Stimulated activated CD8-positive, alpha-beta memory T cell treated with anti-CD3 and anti-CD28 coated beads, Interleukin-4, amount 100 ng/mL, for 1 hour (primary cell): Measurements from ENCODE around the gene NECTIN2.
A peak's percentile ranks its signal among the peaks of the same experiment; 100 is the strongest.
"Not testable (repeated sequence)": the region's sequence is repeated elsewhere in the genome, so short reads cannot be mapped to it uniquely, and the experiment has no call there.

Experiments
- DNase-seq, 2 donors: peaks; one replicate each; pipeline ENCODE4 v3.0.0-alpha.2; 2020; ENCODE audit warnings: low read depth in 2 of 2, low spot score in 1 of 2

Gene NECTIN2

DNA sequence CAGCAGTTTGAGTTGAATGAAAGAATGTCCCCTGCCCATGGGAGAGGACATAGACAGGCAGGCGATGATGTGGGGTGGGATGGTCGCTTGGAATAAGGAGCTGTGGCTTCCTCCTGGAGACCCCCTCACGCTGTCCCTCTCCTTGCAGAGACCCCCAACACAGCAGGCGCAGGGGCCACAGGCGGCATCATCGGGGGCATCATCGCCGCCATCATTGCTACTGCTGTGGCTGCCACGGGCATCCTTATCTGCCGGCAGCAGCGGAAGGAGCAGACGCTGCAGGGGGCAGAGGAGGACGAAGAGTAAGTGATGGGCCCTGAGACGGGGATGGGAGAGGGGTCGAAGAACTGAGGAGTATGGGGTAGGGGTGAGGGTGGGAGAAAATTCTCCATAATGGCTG, 36.0 kb downstream of the NECTIN2 start:
- DNase-seq: no peak

DNA sequence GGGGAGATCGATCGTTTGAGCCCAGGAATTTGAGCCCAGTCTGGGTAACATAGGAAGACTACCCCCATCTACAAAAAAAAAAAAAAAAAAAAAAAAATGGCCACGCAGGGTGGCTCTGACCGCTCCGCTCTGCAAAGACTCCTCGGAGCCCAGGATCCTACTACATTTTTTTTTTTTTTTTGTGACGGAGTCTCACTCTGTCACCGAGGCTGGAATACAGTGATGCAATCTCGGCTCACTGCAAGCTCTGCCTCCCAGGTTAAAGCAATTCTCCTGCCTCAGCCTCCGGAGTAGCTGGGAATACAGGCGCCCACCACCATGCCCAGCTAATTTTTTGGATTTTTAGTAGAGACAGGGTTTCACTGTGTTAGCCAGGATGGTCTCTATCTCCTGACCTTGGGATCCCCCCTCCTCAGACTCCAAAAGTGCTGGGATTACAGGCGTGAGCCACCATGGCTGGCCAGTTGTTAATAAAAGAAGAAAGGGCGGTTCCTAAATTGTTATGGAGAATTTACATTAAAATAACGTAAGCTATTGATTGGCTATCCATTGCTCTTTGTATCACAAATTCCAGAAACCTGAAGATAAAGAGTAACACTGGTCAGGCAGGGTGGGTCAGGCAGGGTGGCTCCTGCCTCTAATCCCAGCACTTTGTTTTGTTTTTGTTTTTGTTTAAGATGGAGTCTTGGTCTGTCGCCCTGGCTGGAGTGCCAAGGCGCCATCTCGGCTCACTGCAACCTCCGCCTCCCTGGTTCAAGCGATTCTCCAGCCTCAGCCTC, 36.7 kb downstream of the NECTIN2 start:
- not testable (repeated sequence) for DNase-seq

DNA sequence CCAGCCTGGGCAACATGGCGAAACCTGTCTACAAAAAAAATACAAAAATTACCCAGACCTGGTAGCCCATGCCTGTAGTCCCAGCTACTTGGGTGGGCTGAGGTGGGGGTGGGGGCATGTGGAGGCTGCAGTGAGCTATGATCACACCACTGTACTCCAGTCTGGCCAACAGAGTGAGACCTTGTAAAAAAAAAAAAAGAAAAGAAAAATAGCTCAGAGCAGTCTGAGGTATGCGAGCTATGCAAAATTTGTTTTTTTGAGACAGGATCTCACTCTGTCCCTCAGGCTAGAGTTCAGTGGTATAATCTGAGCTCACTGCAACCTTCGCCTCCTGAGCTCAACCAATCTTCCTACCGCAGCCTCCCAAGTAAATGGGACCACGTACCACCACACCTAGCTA, 37.8 kb downstream of the NECTIN2 start:
- no peak for DNase-seq

DNA sequence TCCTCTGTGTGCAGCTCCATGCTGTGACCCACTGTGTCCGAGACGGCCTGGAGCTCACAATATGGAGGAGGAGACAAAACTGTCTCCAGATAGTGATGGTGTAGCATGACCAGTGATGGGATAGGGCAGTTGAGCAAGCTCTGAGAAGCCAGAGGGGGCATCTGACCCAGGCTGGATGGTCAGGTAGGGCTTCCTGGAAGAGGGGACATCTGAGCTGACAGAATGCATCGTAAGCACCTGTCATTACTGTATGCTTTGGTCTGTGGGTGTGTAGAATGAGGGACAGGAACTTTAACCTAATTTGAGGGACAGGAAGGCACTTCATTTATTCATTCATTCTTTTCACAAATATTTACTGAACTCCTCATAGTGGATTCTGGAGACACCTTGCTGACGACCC, 38.5 kb downstream of the NECTIN2 start:
- no peak for DNase-seq

DNA sequence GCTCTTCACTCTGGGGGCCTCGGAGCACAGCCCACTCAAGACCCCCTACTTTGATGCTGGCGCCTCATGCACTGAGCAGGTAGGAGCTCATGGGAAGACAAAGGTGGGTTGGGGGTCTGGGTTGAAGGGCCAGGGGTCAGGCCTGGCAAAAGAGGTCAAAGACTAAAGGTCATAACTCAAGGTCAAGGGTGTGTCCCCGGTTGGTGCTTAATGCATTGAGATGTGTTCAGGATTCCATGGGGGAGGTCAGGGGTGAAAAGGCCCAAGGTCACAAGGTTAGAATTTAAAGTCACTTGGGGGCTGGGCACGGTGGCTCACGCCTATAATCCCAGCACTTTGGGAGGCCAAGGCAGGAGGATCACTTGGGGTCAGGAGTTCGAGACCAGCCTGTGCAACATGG, 40.0 kb downstream of the NECTIN2 start:
- no peak for DNase-seq

DNA sequence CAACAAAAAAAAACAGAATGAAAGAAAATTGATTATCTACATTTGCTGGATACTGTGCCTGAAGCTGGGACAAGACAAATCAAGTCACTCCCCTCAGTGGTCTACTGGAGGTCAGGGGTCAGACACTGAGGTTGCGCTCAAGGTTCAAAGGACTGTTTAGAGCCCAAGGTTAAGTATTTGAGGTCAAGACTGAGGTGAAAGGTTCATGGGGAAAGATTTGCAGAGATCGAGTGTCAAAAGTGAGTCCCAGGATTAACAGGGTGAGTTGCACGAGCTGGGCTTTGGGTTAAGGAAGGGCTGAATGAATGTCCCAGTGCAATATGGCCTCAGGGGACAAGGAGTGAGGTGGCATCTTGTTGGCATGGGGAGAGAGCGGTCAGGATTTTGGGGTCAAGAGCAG, 41.6 kb downstream of the NECTIN2 start:
- DNase-seq: no peak

DNA sequence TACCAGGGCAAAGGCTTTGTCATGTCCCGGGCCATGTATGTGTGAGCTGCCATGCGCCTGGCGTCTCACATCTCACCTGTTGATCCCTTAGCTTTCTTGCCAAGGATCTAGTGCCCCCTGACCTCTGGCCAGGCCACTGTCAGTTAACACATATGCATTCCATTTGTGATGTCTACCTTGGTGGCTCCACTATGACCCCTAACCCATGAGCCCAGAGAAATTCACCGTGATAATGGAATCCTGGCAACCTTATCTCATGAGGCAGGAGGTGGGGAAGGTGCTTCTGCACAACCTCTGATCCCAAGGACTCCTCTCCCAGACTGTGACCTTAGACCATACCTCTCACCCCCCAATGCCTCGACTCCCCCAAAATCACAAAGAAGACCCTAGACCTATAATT, 42.2 kb downstream of the NECTIN2 start:
- DNase-seq: not testable (repeated sequence)

DNA sequence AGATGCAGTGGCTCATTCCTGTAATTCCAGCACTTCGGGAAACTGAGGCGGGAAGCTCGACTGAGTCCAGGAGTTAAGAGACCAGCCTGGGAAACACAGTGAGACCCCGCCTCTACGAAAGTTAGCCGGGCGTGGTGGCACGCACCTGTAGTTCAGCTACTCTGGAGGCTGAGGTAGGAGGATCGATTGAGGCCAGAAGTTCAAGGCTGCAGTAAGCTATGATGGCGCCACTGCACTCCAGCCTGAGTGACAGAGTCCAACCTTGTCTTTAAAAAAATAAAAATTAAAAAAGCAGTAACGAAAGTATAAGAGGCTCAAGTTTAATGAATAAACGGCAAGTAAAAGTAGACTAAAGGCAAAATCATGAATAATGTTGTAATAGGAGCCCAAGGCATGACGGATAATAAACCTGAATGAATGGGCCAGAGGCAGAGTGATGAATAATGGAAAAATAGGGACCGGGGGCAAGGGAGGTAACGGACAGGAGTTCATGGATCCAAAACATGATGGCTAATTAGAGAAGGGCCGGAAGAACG, 43.8 kb downstream of the NECTIN2 start:
- no peak for DNase-seq

DNA sequence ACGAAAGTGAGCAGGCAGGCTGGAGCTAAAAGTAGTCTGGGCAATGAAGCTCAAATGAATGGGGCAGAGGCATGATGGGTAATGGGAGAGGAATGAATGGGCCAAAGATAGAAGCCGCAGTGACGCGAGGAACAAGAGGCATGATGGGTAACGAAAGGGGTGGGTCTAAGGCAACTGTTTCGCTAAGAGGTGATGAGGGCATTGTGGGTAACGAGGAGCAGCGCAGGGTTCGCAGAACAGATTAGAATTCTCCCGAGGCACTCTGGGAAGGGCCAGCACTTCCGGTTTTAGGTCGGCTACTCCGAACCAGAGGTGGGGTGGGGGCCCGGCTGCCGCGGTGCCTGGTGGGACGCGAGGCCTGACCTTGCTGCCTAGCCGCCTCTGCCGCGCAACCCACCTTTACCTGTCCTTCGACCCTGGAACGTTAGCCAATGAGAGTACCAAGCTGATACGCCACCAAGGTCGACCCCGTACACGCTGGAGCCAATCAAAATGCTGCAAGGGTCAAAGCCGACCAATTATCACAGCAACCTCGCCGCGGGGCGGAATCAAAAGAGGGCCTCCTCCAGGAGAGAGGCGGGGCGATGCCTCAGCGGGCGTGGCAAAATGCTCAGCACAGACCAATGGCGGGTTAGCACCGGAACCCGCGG, 44.4 kb downstream of the NECTIN2 start:
- no peak for DNase-seq

DNA sequence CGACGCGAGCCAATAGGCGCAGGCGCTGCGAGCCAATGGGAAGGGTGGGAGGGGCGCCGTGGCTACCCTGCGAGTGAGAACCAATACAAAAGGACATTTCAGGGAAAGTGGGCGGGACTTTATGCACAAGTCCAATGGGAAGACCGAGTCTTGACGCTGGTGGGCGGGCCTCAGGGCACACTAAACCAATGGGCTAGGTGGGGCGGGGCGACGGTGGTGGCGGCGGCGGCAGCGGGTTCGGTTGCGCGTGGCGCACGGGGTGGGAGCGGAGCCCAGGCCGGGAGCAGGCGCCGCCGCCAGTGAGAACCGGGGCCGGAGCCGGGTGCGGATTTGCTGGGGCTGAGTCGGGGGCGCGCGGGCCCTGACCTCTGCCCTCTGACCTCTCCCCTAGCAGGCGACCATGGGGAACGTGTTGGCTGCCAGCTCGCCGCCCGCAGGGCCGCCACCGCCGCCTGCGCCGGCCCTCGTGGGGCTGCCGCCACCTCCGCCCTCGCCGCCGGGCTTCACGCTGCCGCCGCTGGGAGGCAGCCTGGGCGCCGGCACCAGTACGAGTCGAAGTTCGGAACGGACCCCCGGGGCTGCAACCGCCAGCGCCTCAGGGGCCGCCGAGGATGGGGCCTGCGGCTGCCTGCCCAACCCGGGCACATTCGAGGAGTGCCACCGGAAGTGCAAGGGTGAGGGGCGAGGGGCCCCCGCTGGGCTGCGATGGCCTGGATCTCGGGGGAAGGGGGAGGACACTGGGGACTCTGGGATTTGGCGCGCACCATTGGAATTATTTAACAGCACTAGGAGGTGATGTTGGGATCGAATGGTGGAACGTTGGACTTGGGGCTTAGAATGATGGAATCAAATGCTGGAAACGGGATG, 45.2 kb downstream of the NECTIN2 start, which contains the start of gene TOMM40:
Gene TOMM40 (plus strand): TSS at position 239 of the 867 bp plus-strand sequence. CDS start 162 bp downstream, at position 401.
- peak; percentile 99 to 100 for DNase-seq

DNA sequence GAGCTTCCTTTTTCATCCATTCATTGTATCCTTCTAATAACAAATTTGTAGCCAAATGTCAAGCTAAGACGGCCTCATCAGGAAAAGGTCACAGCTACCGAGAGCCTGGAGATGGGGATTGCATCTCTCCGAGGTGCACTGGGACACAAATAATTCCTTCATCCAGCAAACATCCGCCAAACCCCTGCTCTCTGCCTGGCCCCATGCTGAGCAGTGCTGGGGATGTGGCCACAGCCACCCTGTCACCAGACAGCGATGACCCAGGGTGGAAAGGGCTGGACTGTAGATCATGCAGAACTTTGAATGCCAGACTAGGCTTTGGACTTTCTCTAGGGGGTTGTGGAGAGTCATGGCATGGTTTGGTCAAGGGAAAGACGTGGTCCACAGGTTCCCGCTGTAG, 46.8 kb downstream of the NECTIN2 start:
- DNase-seq: no peak

DNA sequence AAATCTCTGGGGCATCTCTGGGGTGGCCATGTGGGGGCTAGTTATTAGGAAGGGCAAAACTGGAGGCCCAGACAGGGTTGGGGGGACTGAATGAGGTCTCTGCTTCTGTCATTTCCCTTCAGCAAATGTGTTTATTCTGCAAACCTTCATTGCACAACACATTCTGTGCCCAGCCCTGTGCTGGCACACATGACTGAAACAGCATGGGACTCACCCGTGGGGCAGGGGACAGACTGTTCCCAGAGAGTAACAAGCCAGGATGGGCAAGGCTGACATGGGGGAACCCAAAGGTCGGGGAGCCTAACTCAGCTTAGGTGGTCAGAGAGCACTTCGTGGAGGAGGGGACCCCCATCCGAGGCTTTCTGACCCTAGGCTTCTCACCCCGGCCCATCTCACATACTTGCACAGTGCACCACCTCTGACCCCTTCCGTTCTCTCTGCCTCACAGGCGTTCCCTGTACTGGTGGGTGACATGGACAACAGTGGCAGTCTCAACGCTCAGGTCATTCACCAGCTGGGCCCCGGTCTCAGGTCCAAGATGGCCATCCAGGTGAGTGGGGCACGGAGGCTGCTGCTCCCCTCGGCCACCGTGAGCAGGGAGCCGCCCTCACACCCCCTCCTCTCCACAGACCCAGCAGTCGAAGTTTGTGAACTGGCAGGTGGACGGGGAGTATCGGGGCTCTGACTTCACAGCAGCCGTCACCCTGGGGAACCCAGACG, 47.4 kb downstream of the NECTIN2 start:
- DNase-seq: no peak

DNA sequence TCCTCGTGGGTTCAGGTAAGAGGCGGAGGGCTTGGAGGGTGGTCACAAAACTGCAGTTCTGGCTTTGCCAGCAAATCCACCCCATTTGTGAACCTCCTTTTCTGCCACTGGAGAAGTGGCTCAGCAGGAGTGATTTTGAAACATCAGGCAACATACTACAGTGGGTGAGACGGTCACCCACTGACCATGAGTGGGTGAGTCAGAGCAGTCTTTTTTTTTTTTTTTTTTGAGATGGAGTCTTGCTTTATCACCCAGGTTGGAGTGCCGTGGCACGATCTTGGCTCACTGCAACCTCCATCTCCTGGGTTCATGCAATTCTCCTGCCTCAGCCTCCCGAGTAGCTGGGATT, 47.9 kb downstream of the NECTIN2 start:
- no peak for DNase-seq

DNA sequence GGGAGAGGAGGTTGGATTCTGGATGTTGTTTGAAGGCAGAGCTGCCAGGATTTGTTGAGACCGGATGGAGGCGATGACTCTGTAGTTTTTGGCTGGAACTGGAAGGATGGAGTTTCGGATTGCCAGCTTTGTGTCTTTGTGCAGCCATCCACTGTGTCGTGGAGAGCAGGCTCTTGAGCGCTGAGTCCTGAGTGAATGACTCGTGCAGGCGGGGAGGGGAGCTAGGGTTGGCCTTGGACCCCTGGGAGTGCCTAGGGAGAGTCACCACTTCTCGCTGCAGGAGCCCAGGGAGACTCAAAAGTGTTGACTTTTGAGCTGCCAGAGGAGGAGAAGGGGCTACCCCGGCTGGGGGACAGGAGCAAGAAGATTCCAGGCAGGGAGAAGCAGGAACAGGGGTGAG, 48.8 kb downstream of the NECTIN2 start:
- DNase-seq: no peak

DNA sequence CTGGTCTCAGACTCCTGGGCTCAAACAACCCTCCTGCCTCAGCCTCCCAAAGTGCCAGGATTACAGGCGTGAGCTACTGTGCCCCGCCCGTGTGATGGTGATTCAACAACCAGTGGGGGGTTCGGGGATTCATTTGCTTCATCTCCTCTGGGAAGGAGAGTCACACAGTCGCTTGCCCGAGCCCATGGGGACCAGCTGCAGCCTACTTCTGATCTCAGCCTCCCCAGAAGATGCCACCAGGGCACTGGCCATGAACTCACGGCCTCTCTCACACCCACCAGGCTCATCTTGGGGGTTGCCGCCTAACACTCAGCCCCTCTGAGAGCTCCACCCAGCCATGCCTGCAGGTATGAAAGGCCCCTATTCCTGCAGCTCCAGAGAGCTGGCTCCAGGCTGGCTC, 51.7 kb downstream of the NECTIN2 start:
- no peak for DNase-seq

DNA sequence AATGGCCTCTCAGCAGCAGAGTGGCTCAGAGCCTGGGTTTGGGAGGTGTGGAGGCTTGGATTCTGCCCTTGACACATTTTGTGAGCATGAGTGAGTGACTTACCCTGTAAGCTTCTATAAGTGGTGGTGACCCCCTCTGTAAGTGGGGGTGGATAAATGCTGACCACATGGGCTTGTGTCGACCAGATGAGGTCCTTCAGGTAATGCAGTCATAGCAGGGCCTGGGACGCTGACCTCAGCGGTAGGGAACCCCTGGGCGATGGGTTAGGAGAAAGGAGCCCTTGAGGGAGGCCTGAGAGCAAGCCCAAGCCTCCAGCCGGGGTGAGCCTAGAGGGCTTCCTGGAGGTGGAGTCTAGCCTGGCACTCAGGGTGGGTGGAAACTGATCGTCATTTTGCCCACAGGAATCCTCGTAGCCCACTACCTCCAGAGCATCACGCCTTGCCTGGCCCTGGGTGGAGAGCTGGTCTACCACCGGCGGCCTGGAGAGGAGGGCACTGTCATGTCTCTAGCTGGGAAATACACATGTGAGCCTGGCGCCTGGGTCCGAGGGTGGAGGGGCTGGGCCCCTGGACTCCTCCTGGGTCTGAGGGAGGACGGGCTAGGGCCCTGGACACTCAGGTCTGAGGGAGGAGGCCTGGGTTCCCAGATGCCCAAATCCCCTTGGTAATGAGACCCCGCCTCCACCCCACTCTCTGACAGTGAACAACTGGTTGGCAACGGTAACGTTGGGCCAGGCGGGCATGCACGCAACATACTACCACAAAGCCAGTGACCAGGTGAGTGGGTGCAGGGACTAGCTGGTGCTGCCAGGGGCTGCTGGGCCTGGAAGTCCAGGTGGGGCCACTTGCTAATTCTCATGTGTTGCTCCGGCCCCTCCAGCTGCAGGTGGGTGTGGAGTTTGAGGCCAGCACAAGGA, 54.5 kb downstream of the NECTIN2 start:
- no peak for DNase-seq

DNA sequence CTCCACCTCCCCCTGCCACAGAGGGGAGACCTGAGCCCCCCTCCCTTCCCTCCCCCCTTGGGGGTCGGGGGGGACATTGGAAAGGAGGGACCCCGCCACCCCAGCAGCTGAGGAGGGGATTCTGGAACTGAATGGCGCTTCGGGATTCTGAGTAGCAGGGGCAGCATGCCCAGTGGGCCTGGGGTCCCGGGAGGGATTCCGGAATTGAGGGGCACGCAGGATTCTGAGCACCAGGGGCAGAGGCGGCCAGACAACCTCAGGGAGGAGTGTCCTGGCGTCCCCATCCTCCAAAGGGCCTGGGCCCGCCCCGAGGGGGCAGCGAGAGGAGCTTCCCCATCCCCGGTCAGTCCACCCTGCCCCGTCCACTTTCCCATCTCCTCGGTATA, 57.1 kb downstream of the NECTIN2 start:
- no peak for DNase-seq

DNA sequence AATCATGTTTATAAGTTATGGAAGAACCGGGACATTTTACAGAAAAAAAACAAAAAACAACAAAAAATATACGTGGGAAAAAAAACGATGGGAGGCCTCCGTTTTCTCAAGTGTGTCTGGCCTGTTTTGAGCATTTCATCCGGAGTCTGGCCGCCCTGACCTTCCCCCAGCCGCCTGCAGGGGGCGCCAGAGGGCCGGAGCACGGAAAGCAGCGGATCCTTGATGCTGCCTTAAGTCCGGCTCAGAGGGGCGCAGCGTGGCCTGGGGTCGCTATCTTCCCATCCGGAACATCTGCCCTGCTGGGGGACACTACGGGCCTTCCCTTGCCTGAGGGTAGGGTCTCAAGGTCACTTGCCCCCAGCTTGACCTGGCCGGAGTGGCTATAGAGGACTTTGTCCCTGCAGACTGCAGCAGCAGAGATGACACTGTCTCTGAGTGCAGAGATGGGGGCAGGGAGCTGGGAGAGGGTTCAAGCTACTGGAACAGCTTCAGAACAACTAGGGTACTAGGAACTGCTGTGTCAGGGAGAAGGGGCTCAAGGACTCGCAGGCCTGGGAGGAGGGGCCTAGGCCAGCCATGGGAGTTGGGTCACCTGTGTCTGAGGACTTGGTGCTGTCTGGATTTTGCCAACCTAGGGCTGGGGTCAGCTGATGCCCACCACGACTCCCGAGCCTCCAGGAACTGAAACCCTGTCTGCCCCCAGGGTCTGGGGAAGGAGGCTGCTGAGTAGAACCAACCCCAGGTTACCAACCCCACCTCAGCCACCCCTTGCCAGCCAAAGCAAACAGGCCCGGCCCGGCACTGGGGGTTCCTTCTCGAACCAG, 57.7 kb downstream of the NECTIN2 start:
- DNase-seq: peak; percentile 46 to 50

DNA sequence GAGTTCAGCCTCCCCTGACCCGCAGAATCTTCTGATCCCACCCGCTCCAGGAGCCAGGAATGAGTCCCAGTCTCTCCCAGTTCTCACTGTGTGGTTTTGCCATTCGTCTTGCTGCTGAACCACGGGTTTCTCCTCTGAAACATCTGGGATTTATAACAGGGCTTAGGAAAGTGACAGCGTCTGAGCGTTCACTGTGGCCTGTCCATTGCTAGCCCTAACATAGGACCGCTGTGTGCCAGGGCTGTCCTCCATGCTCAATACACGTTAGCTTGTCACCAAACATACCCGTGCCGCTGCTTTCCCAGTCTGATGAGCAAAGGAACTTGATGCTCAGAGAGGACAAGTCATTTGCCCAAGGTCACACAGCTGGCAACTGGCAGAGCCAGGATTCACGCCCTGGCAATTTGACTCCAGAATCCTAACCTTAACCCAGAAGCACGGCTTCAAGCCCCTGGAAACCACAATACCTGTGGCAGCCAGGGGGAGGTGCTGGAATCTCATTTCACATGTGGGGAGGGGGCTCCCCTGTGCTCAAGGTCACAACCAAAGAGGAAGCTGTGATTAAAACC, 58.4 kb downstream of the NECTIN2 start:
- DNase-seq: no peak
